ENCODE results near the gene HCN2.
A peak's percentile ranks its signal among the peaks of the same experiment; 100 is the strongest.

The HCN2 gene

DNA sequence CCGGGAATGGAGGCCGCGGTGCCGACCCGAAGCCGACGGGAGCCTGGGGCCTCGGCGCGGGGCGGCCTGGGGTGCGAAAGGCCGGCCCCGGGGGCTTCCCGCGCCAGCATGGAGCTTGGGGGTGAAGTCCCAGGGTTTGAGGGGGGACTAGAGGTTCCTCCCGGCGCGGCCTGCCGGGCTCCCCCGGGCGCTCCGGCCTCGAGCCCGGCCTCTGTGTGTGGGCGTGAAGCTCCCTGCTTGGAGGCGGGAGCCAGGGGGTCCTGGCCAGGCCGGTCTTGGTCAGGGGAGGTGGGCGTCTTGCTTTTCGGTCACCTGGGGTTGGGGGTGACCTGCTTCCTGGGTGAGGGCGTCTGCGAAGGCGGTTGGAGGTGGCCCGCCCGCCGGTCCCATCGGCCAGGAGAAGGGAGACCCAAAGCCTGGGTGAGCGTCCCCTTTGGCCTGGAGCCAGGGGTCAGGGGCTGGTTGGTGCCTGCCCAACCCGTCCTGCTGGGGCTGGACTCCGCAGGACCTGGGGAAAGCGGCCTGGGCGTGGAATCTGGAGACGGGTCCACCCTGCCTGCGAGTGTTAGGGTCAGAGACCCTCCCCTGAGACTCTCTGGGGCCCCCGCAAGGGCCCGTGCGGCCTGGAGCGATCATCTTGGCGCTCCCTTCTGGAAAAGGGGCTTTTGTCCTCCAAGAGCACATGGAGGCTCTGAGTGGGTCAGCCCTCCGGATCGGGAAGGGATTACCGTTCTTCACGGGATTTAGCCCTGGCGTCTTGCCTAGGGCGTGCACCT, 16.8 kb upstream of the HCN2 start:
- Histone ChIP-seq H3K9me3 (no peaks in the 10 kb centered on the region), H3K36me3 (peaks cover 0 to 6% (median 1%) of the 10 kb centered on the region in 3 donors), H3K27me3 (no peaks in the 10 kb centered on the region), H3K4me3 (peak overlapping the region; percentile 93 to 98), H3K4me1 (peaks cover 0 to 53% (median 42%) of the 10 kb centered on the region in 4 donors), H3K27ac (peak overlapping the region; percentile 80 to 87)
- DNase-seq = peak in 1 of 2 donors; percentile 74
- intact Hi-C loops (cut with DNase I; ENCODE audit: low total_unique reads) = no loop called here
- TF ChIP-seq, protein P1, sequence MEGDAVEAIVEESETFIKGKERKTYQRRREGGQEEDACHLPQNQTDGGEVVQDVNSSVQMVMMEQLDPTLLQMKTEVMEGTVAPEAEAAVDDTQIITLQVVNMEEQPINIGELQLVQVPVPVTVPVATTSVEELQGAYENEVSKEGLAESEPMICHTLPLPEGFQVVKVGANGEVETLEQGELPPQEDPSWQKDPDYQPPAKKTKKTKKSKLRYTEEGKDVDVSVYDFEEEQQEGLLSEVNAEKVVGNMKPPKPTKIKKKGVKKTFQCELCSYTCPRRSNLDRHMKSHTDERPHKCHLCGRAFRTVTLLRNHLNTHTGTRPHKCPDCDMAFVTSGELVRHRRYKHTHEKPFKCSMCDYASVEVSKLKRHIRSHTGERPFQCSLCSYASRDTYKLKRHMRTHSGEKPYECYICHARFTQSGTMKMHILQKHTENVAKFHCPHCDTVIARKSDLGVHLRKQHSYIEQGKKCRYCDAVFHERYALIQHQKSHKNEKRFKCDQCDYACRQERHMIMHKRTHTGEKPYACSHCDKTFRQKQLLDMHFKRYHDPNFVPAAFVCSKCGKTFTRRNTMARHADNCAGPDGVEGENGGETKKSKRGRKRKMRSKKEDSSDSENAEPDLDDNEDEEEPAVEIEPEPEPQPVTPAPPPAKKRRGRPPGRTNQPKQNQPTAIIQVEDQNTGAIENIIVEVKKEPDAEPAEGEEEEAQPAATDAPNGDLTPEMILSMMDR (IDR thresholded peaks at IDR 0.05) = no peak

DNA sequence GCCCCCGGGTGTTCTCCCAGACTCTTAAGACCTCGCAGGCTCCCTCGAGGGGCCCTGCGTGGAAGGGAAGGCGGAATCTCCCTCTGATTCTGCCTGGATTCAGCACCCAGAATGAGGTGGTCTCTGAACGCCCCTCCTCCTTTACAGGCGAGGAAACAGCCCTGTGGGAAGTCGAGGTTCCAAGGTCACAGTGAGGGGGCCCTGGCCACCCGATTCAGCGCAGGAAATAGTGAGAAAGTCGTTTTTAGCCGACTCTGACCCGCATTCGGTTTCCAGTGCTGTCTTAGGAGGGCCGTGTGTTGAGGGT, 16.2 kb upstream of the HCN2 start:
- H3K36me3 ChIP-seq = peaks cover 0 to 11% (median 6%) of the 10 kb centered on the region in 3 donors
- no peaks in the 10 kb centered on the region for H3K9me3 ChIP-seq
- no peak for DNase-seq
- TF ChIP-seq, protein P1 (IDR thresholded peaks at IDR 0.05) = no peak
- peaks cover 0 to 53% (median 42%) of the 10 kb centered on the region in 4 donors for H3K4me1 ChIP-seq
- H3K27me3 ChIP-seq = no peaks in the 10 kb centered on the region
- peak overlapping the region; percentile 80 to 87 for H3K27ac ChIP-seq
- intact Hi-C loops (cut with DNase I; ENCODE audit: low total_unique reads) = no loop called here
- peak overlapping the region; percentile 93 to 98 for H3K4me3 ChIP-seq

DNA sequence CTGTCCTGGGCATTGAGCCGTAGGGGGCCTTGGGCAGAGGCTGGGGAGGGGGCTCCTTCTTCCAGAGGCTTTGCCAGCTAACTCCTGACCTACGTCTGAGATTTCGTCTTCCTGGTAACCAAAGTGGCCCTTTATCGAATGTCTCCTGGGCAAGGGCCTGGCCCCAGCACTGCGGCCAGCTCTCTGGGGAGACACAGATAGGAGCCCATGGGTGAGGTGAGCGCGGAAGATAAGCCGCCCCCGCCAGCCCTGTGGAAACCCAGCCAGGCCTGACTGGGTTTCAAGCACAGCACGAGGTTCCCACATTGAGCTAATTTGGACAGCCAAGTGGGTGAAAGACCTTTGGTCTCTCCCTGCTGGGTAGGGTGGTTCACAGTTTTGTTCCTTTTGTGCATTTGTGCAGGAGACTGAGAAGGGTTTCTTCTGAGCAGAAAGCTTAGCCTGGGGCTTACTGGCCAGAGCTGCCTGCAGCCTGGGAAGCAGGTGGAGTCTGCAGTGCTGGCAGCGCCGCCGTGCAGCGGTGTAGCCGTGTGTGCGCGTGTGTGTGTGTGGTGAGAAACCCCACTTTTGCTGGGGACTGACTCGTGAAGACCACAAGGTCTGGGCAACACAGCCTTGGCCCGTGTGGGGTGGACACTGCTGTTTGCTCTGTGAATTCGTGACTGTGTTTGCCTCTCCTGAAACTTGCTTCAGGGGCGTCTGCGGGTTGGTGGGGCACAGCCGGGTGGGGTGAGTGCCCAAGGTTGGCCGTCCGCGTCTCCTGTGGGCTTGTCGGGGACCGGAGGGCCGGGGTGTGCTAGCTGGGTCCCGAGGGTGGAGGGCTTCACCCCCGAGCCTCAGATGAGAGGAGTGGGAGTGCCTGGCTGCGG, 14.8 kb upstream of the HCN2 start:
- DNase-seq = no peak
- H3K36me3 ChIP-seq = peaks cover 6 to 20% (median 10%) of the 10 kb centered on the region in 3 donors
- H3K9me3 ChIP-seq = no peaks in the 10 kb centered on the region
- H3K4me1 ChIP-seq = peaks cover 0 to 53% (median 42%) of the 10 kb centered on the region in 4 donors
- intact Hi-C loops (cut with DNase I; ENCODE audit: low total_unique reads) = no loop called here
- peak overlapping the region; percentile 12 to 15 for H3K4me3 ChIP-seq
- TF ChIP-seq, protein P1 (IDR thresholded peaks at IDR 0.05) = no peak
- no peak overlapping the region for H3K27ac ChIP-seq
- no peaks in the 10 kb centered on the region for H3K27me3 ChIP-seq

DNA sequence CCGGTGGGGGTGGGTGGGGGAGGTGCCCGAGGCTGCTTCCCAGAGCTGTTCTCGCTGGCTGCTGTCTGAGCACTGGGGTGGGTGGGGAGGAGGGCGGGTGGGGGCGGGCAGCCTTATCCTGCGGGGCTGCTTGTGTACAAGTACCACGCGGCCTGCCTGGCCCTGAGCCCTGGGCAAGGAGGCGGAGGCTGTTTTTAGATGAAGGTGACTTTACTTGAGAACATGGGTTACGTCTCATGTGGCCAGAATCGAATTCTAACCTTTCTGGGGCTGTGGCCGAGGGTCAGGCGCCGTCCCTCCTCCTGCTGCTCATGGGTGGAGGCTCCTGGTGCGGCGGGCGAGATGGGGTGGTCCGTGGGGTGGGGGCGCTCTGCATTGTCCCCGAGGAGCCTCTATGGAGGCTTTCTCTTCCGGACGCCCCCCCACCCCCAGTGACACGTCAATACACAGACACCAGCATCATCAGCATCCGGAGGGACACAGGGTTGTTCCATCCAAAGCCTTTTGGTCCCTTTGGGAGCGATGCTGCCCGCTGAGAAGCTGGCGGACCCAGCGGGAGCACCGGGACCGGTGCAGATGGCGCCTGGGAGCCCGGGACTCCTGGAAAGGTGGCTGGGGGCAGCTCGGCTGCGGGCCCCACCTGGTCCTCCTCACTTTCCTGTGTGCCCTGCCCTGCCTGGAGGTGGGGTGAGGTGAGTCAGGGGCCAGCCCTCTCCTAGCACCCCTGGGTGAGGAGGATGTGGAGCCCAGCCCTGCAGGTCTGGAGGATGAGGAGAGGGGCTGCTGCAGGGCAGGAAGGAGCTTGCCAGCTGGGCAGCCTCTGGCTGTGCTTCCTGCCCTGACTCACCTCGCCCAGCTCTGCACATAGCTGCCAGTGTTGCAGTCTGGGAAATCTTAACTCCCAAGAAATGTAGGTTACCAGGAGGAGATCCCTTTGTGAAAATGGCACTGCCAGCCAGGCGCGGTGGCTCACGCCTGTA, 13.9 kb upstream of the HCN2 start:
- intact Hi-C loops (cut with DNase I; ENCODE audit: low total_unique reads) = no loop called here

More for the DNA sequence above, 13.9 kb upstream of the HCN2 start:
- H3K27me3 ChIP-seq = no peaks in the 10 kb centered on the region
- TF ChIP-seq, protein P1 (IDR thresholded peaks at IDR 0.05) = no peak
- peaks cover 0 to 52% (median 42%) of the 10 kb centered on the region in 4 donors for H3K4me1 ChIP-seq
- H3K9me3 ChIP-seq = no peaks in the 10 kb centered on the region
- no peak for DNase-seq
- peaks cover 15 to 29% (median 16%) of the 10 kb centered on the region in 3 donors for H3K36me3 ChIP-seq
- H3K4me3 ChIP-seq = peak overlapping the region; percentile 12 to 15
- H3K27ac ChIP-seq = no peak overlapping the region
